GM18505 (cell line): ENCODE measurements around the gene GALNT18.

Experiments used
- ATAC-seq: cut with Tn5 transposase; IDR thresholded peaks from one replicate; pipeline ENCODE4 v1.9.1; 2021; ENCODE audit not compliant: unreplicated experiment
- POLR2A ChIP-seq: IDR thresholded peaks from 4 replicates; pipeline ENCODE4 v1.6.1; 2011; ENCODE audit warnings: borderline replicate concordance; ENCODE audit not compliant: insufficient read depth, insufficient read length; ENCODE audit errors: extremely low read depth

The GALNT18 gene

GRCh38 chr11:11513422-11513821 lies 108.4 kb downstream of the GALNT18 start:
- ATAC-seq = no peak

GRCh38 chr11:11512929-11513328 lies 108.9 kb downstream of the GALNT18 start:
- TF ChIP-seq POLR2A = no peak
- ATAC-seq = no peak

More at GRCh38 chr11:11513422-11513821, 108.4 kb downstream of the GALNT18 start:
- no peak for TF ChIP-seq POLR2A

GRCh38 chr11:11512502-11512901 lies 109.3 kb downstream of the GALNT18 start:
- no peak for TF ChIP-seq POLR2A
- ATAC-seq = no peak

GRCh38 chr11:11512090-11512489 lies 109.7 kb downstream of the GALNT18 start:
- no peak for ATAC-seq
- TF ChIP-seq POLR2A = no peak

- TF ChIP-seq POLR2A = no peak
- no peak for ATAC-seq
Observed at GRCh38 chr11:11510939-11511338, 110.9 kb downstream of the GALNT18 start.

GRCh38 chr11:11505692-11506091 lies 116.1 kb downstream of the GALNT18 start:
- TF ChIP-seq POLR2A = no peak
- no peak for ATAC-seq

GRCh38 chr11:11505190-11505589 lies 116.6 kb downstream of the GALNT18 start:
- ATAC-seq = no peak
- no peak for TF ChIP-seq POLR2A

- no peak for TF ChIP-seq POLR2A
- ATAC-seq = no peak
Observed at GRCh38 chr11:11504071-11504470, 117.7 kb downstream of the GALNT18 start.

GRCh38 chr11:11502263-11502861 lies 119.4 kb downstream of the GALNT18 start:
- no peak for ATAC-seq
- no peak for TF ChIP-seq POLR2A

GRCh38 chr11:11501546-11502262 lies 120.1 kb downstream of the GALNT18 start:
- no peak for TF ChIP-seq POLR2A
- no peak for ATAC-seq

- no peak for ATAC-seq
- no peak for TF ChIP-seq POLR2A
Observed at GRCh38 chr11:11500744-11501487, 120.9 kb downstream of the GALNT18 start.

GRCh38 chr11:11499300-11499699 lies 122.5 kb downstream of the GALNT18 start:
- TF ChIP-seq POLR2A = no peak
- ATAC-seq = no peak

GRCh38 chr11:11498195-11498594 lies 123.6 kb downstream of the GALNT18 start:
- TF ChIP-seq POLR2A = no peak
- no peak for ATAC-seq

- TF ChIP-seq POLR2A = no peak
- ATAC-seq = no peak
Observed at GRCh38 chr11:11496879-11497278, 124.9 kb downstream of the GALNT18 start.
